Cortex of kidney (tissue), 1 donor: ENCODE data around the gene CDKN2D.
"Not testable (repeated sequence)": the region's sequence is repeated elsewhere in the genome, so short reads cannot be mapped to it uniquely, and the experiment has no call there.

ENCODE experiments used
- DNase-seq: peaks from one replicate; lab custom pipeline; 2025; lab: John Stamatoyannopoulos, UW

The CDKN2D gene

GRCh38 chr19:10551698-10552301, 17.0 kb downstream of the CDKN2D start:
- no peak for DNase-seq

- not testable (repeated sequence) for DNase-seq
Observed at GRCh38 chr19:10551006-10551405, 17.8 kb downstream of the CDKN2D start.

GRCh38 chr19:10550336-10550735, 18.4 kb downstream of the CDKN2D start:
- no peak for DNase-seq

GRCh38 chr19:10549733-10550132, 19.0 kb downstream of the CDKN2D start:
- no peak for DNase-seq

GRCh38 chr19:10548746-10549276, 20.0 kb downstream of the CDKN2D start:
- no peak for DNase-seq

- no peak for DNase-seq
Observed at GRCh38 chr19:10546817-10547216, 22.0 kb downstream of the CDKN2D start.

GRCh38 chr19:10544753-10545251, 24.0 kb downstream of the CDKN2D start:
- DNase-seq: no peak

- no peak for DNase-seq
Observed at GRCh38 chr19:10544242-10544752, 24.5 kb downstream of the CDKN2D start.

- DNase-seq: no peak
Observed at GRCh38 chr19:10543420-10544241, 25.1 kb downstream of the CDKN2D start, which contains the start of gene ATG4D. TSS of gene ATG4D (plus strand) at chr19:10543904. CDS start at chr19:10544091, 187 bp downstream.

- DNase-seq: no peak
Observed at GRCh38 chr19:10543059-10543419, 25.7 kb downstream of the CDKN2D start.

GRCh38 chr19:10539016-10539415, 29.8 kb downstream of the CDKN2D start:
- not testable (repeated sequence) for DNase-seq

- no peak for DNase-seq
Observed at GRCh38 chr19:10538204-10538983, 30.4 kb downstream of the CDKN2D start.

- no peak for DNase-seq
Observed at GRCh38 chr19:10537668-10538067, 31.1 kb downstream of the CDKN2D start.

GRCh38 chr19:10535613-10536012, 33.2 kb downstream of the CDKN2D start:
- DNase-seq: no peak

GRCh38 chr19:10533646-10534386, 35.0 kb downstream of the CDKN2D start:
- no peak for DNase-seq

GRCh38 chr19:10532457-10532856, 36.3 kb downstream of the CDKN2D start:
- no peak for DNase-seq

- DNase-seq: not testable (repeated sequence)
Observed at GRCh38 chr19:10526887-10527286, 41.9 kb downstream of the CDKN2D start.

- no peak for DNase-seq
Observed at GRCh38 chr19:10525636-10526035, 43.1 kb downstream of the CDKN2D start.

GRCh38 chr19:10523135-10523636, 45.6 kb downstream of the CDKN2D start:
- no peak for DNase-seq

GRCh38 chr19:10521461-10522171, 47.2 kb downstream of the CDKN2D start:
- no peak for DNase-seq
